HepG2 (cell line): Measurements from ENCODE around the gene SEMA4A. TPM values are rescaled to one million over a fixed set of nuclear protein-coding genes. Genes with fewer than 3 reads are reported as not detected.

Source experiments
- ATF7 ChIP-seq, 2 experiments: fragments of 450-650 bp in 1 of 2; sonication (generic) in 1 of 2; formaldehyde crosslinking in 1 of 2; IDR thresholded peaks; 2 replicates each; pipeline versions ENCODE4 v1.4.0 to v1.6.1; 2016 to 2020; ENCODE audit warnings: antibody characterized with exemption in 1 of 2, mild to moderate bottlenecking in 1 of 2, missing genetic modification reagents in 1 of 2
- GABPB1 ChIP-seq: IDR thresholded peaks from 2 replicates; pipeline ENCODE4 v1.6.1; 2016; ENCODE audit warnings: mild to moderate bottlenecking, missing genetic modification reagents, moderate library complexity, missing compliant biosample characterization
- NFIB ChIP-seq: sonication (generic); formaldehyde crosslinking; IDR thresholded peaks from 2 replicates; pipeline ENCODE4 v1.9.0; 2021; ENCODE audit warnings: missing genetic modification reagents, mild to moderate bottlenecking, borderline replicate concordance
- NFKBIZ ChIP-seq: IDR thresholded peaks from 2 replicates; pipeline ENCODE4 v1.6.1; 2018; ENCODE audit warnings: missing genetic modification reagents, missing compliant biosample characterization
- NONO ChIP-seq, 2 experiments: fragments of 450-650 bp in 1 of 2; sonication (generic) in 1 of 2; formaldehyde crosslinking in 1 of 2; IDR thresholded peaks in 1 of 2; conservative IDR thresholded peaks in 1 of 2; 2 replicates each; pipeline versions ENCODE4 v1.6.1 to v1.8.0; 2017 to 2022; ENCODE audit warnings: mild to moderate bottlenecking in 1 of 2, missing genetic modification reagents in 1 of 2, moderate library complexity in 1 of 2
- PAXIP1 ChIP-seq: sonication (generic); formaldehyde crosslinking; conservative IDR thresholded peaks from 2 replicates; pipeline ENCODE4 v1.4.0; 2020; ENCODE audit warnings: mild to moderate bottlenecking, missing genetic modification reagents, moderate library complexity
- SMAD3 ChIP-seq: sonication (generic); formaldehyde crosslinking; IDR thresholded peaks from 2 replicates; pipeline ENCODE4 v1.4.0; 2020; ENCODE audit warnings: missing genetic modification reagents
- TFDP1 ChIP-seq: IDR thresholded peaks from 2 replicates; pipeline ENCODE4 v1.6.1; 2016; ENCODE audit warnings: missing compliant biosample characterization, missing genetic modification reagents, borderline replicate concordance
- TFDP2 ChIP-seq: sonication (generic); formaldehyde crosslinking; IDR thresholded peaks from 2 replicates; pipeline ENCODE4 v1.4.0; 2020; ENCODE audit warnings: missing genetic modification reagents
- TOPORS ChIP-seq: sonication (generic); formaldehyde crosslinking; IDR thresholded peaks from 2 replicates; pipeline ENCODE4 v1.8.0; 2023; ENCODE audit warnings: mild to moderate bottlenecking, missing genetic modification reagents
- ZNF142 ChIP-seq: sonication (generic); formaldehyde crosslinking; IDR thresholded peaks from 2 replicates; pipeline ENCODE4 v1.4.0; 2020; ENCODE audit warnings: missing genetic modification reagents
- ZNF263 ChIP-seq: sonication (generic); formaldehyde crosslinking; IDR thresholded peaks from 2 replicates; pipeline ENCODE4 v1.4.0; 2020; ENCODE audit warnings: missing genetic modification reagents
- ZNF292 ChIP-seq: sonication (generic); formaldehyde crosslinking; IDR thresholded peaks from 2 replicates; pipeline ENCODE4 v1.8.1; 2022; ENCODE audit warnings: mild to moderate bottlenecking, low read depth, missing genetic modification reagents, borderline replicate concordance
- ZNF501 ChIP-seq: sonication (generic); formaldehyde crosslinking; IDR thresholded peaks from 2 replicates; pipeline ENCODE4 v1.5.1; 2020; ENCODE audit warnings: mild to moderate bottlenecking, moderate library complexity, missing genetic modification reagents
- polyA plus RNA-seq, 8 experiments: library from polyadenylated mRNA; depleted of rRNA in 3 of 8; stranded (reverse) in 7 of 8; unstranded in 1 of 8; fragments of >200 nt; fragmentation: Illumina TruSeq in 4 of 8; extraction: Trizol in 4 of 8; gene quantifications; 2 replicates each; pipeline versions ENCODE4 v1.2.1 to v1.2.3, GENCODE V29; 2011 to 2016; ENCODE audit warnings: low read depth in 4 of 8, missing spikeins in 1 of 8, mixed read lengths in 1 of 8; ENCODE audit not compliant: insufficient read depth in 1 of 8
- total RNA-seq, 5 experiments: library from RNA; depleted of rRNA; stranded (reverse); fragments of >200 nt; fragmentation: Illumina TruSeq; extraction: Trizol; gene quantifications; 2 replicates each; pipeline ENCODE4 v1.2.3, GENCODE V29; 2016; ENCODE audit warnings: low read depth in 1 of 5

SEMA4A gene
- total and polyA plus RNA-seq, 2 of the 13 experiments (the other 11 are each of a cell fraction or from before 2014, with no cell fraction given), result 0.09 to 0.20 TPM

- TF ChIP-seq ZNF142 (CRISPR knock-in tag) (0 out of 2 replicates have a peak, but pooled peaks have one; percentile 22), TFDP1 (peak; percentile 11; the same call in 1 of the 2 replicates), SMAD3 (CRISPR knock-in tag) (peak; percentile 28; the same call in 1 of the 2 replicates), NFKBIZ (peak; percentile 65; the same call in 1 of the 2 replicates), ZNF263 (CRISPR knock-in tag) (peak; percentile 36; the same call in 1 of the 2 replicates), TOPORS (CRISPR knock-in tag) (0 out of 2 replicates have a peak, but pooled peaks have one; percentile 22), PAXIP1 (CRISPR knock-in tag) (0 out of 2 replicates have a peak, but pooled peaks have one; percentile 5), GABPB1 (CRISPR knock-in tag) (peak; percentile 49; the same call in 1 of the 2 replicates), NONO (IDR thresholded peaks at IDR 0.05) (no peak), NONO (CRISPR knock-in tag; conservative IDR thresholded peaks at IDR 0.05) (peak; percentile 52; the same call in 1 of the 2 replicates), ZNF501 (peak; percentile 81; the same call in 1 of the 2 replicates), ATF7 (IDR thresholded peaks at IDR 0.05) (no peak), ATF7 (CRISPR knock-in tag; IDR thresholded peaks at IDR 0.05) (peak; percentile 4; the same call in 1 of the 2 replicates), ZNF292 (CRISPR knock-in tag) (0 out of 2 replicates have a peak, but pooled peaks have one; percentile 7), NFIB (CRISPR knock-in tag) (no peak), TFDP2 (CRISPR knock-in tag) (0 out of 2 replicates have a peak, but pooled peaks have one; percentile 24)
Measured at GRCh38 chr1:156114919-156115513, 38.4 kb upstream of the SEMA4A start (continued).
